H9 (cell line): ENCODE data around the gene NAA25. TPM values are rescaled to one million over a fixed set of nuclear protein-coding genes. Genes with fewer than 3 reads are reported as not detected.

Experiments used
- DNase-seq: peaks from one replicate; pipeline ENCODE4 v3.0.0-alpha.2; 2017
- H2AFZ ChIP-seq: one replicate; pipeline ENCODE4 v1.6.1; 2013; ENCODE audit warnings: mild to moderate bottlenecking, low read length, control low read depth, moderate library complexity
- H2AK5ac ChIP-seq: 2 replicates; pipeline ENCODE4 v1.6.1; 2013; ENCODE audit warnings: low read length, control low read depth, mixed read lengths; ENCODE audit not compliant: insufficient read length
- H2BK120ac ChIP-seq: one replicate; pipeline ENCODE4 v1.6.1; 2013; ENCODE audit warnings: low read depth, mild to moderate bottlenecking, low read length, control low read depth, inconsistent platforms; ENCODE audit not compliant: poor library complexity, severe bottlenecking
- H2BK12ac ChIP-seq: 2 replicates; pipeline ENCODE4 v1.6.1; 2013; ENCODE audit warnings: low read length, control low read depth, mixed read lengths, low read depth; ENCODE audit not compliant: insufficient read length
- H2BK15ac ChIP-seq: 2 replicates; pipeline ENCODE4 v1.6.1; 2013; ENCODE audit warnings: low read depth, low read length, control low read depth
- H2BK20ac ChIP-seq: one replicate; pipeline ENCODE4 v1.6.1; 2013; ENCODE audit warnings: low read depth, mild to moderate bottlenecking, low read length, control low read depth, inconsistent platforms; ENCODE audit not compliant: poor library complexity, severe bottlenecking
- H2BK5ac ChIP-seq: 2 replicates; pipeline ENCODE4 v1.6.1; 2013; ENCODE audit warnings: low read length, control low read depth, mixed read lengths; ENCODE audit not compliant: insufficient read length
- H3K14ac ChIP-seq: 2 replicates; pipeline ENCODE4 v1.6.1; 2013; ENCODE audit warnings: low read length, control low read depth; ENCODE audit not compliant: insufficient read depth
- H3K18ac ChIP-seq: 2 replicates; pipeline ENCODE4 v1.6.1; 2013; ENCODE audit warnings: low read depth, mild to moderate bottlenecking, mixed read lengths, low read length, control low read depth; ENCODE audit not compliant: insufficient read length
- H3K23ac ChIP-seq: 2 replicates; pipeline ENCODE4 v1.6.1; 2013; ENCODE audit warnings: low read length, control low read depth, mixed read lengths, low read depth; ENCODE audit not compliant: insufficient read length
- H3K23me2 ChIP-seq: 2 replicates; pipeline ENCODE4 v1.6.1; 2013; ENCODE audit warnings: low read depth, mild to moderate bottlenecking, mixed read lengths, low read length, control low read depth; ENCODE audit not compliant: insufficient read length, poor library complexity, severe bottlenecking
- H3K27ac ChIP-seq: 2 replicates; pipeline ENCODE4 v1.5.1; 2013; ENCODE audit warnings: low read length, control low read depth, mixed read lengths, low read depth; ENCODE audit not compliant: insufficient read length
- H3K27me3 ChIP-seq: 2 replicates; pipeline ENCODE4 v1.6.1; 2013; ENCODE audit warnings: low read length, control low read depth, inconsistent platforms; ENCODE audit not compliant: insufficient read depth
- H3K4ac ChIP-seq: 2 replicates; pipeline ENCODE4 v1.6.1; 2013; ENCODE audit warnings: low read depth, mild to moderate bottlenecking, control low read depth, inconsistent platforms, low read length, moderate library complexity
- H3K4me1 ChIP-seq: 2 replicates; pipeline ENCODE4 v1.6.1; 2013; ENCODE audit warnings: low read length, control low read depth, inconsistent platforms; ENCODE audit not compliant: insufficient read depth
- H3K4me2 ChIP-seq: 2 replicates; pipeline ENCODE4 v1.6.1; 2013; ENCODE audit warnings: low read length, control low read depth, mixed read lengths; ENCODE audit not compliant: insufficient read length, insufficient read depth
- H3K56ac ChIP-seq: 2 replicates; pipeline ENCODE4 v1.6.1; 2013; ENCODE audit warnings: low read depth, mild to moderate bottlenecking, mixed read lengths, low read length, control low read depth; ENCODE audit not compliant: insufficient read length
- H3K79me1 ChIP-seq: 2 replicates; pipeline ENCODE4 v1.6.1; 2013; ENCODE audit warnings: low read depth, mild to moderate bottlenecking, moderate library complexity, low read length, control low read depth, inconsistent platforms; ENCODE audit not compliant: insufficient read depth, poor library complexity, severe bottlenecking
- H3K79me2 ChIP-seq: 2 replicates; pipeline ENCODE4 v1.6.1; 2013; ENCODE audit warnings: low read length, control low read depth, inconsistent platforms; ENCODE audit not compliant: insufficient read depth
- H3K9ac ChIP-seq: 2 replicates; pipeline ENCODE4 v1.6.1; 2013; ENCODE audit warnings: low read length, control low read depth, mixed read lengths; ENCODE audit not compliant: insufficient read length; ENCODE audit errors: extremely low read depth
- H3K9me3 ChIP-seq: one replicate; pipeline ENCODE4 v1.6.1; 2013; ENCODE audit warnings: low read depth, low read length, inconsistent platforms; ENCODE audit not compliant: control insufficient read depth
- H3T11ph ChIP-seq: one replicate; pipeline ENCODE4 v1.6.1; 2013; ENCODE audit warnings: mild to moderate bottlenecking, low read length, control low read depth, inconsistent platforms
- H4K20me1 ChIP-seq: one replicate; pipeline ENCODE4 v1.6.1; 2013; ENCODE audit not compliant: control insufficient read depth, insufficient read length, insufficient read depth
- H4K5ac ChIP-seq: 2 replicates; pipeline ENCODE4 v1.6.1; 2013; ENCODE audit warnings: low read depth, mild to moderate bottlenecking, mixed read lengths, low read length, control low read depth; ENCODE audit not compliant: insufficient read length
- H4K8ac ChIP-seq: replicated peaks from 2 replicates; pipeline ENCODE4 v1.6.1; 2013; ENCODE audit warnings: low read length, control low read depth, mixed read lengths, low read depth; ENCODE audit not compliant: insufficient read length
- H4K91ac ChIP-seq: 2 replicates; pipeline ENCODE4 v1.6.1; 2013; ENCODE audit warnings: low read depth, mild to moderate bottlenecking, moderate library complexity, mixed read lengths, low read length, control low read depth; ENCODE audit not compliant: insufficient read length
- H3K27ac Mint-ChIP-seq, 3 experiments: 2 replicates in 2 of 3; 3 replicates in 1 of 3; pipeline ENCODE4 v1.8.0; 2020 to 2021; ENCODE audit warnings: mixed read lengths in 3 of 3, mild to moderate bottlenecking in 1 of 3, moderate library complexity in 1 of 3
- H3K27me3 Mint-ChIP-seq: 2 replicates; pipeline ENCODE4 v1.8.0; 2021; ENCODE audit warnings: low read depth, mild to moderate bottlenecking, moderate library complexity, mixed read lengths
- H3K36me3 Mint-ChIP-seq, 3 experiments: 2 replicates in 2 of 3; 3 replicates in 1 of 3; pipeline ENCODE4 v1.8.0; 2020 to 2021; ENCODE audit warnings: low read depth in 3 of 3, mixed read lengths in 3 of 3; ENCODE audit not compliant: insufficient read depth in 1 of 3
- H3K4me1 Mint-ChIP-seq, 2 experiments: 2 replicates each; pipeline ENCODE4 v1.8.0; 2020; ENCODE audit warnings: mixed read lengths in 2 of 2
- H3K4me3 Mint-ChIP-seq, 2 experiments: 2 replicates in 1 of 2; 3 replicates in 1 of 2; pipeline ENCODE4 v1.8.0; 2020 to 2021; ENCODE audit warnings: mild to moderate bottlenecking in 2 of 2, mixed read lengths in 2 of 2, moderate library complexity in 1 of 2
- H3K9me3 Mint-ChIP-seq, 2 experiments: 2 replicates in 1 of 2; 3 replicates in 1 of 2; pipeline ENCODE4 v1.8.0; 2020; ENCODE audit warnings: mild to moderate bottlenecking in 2 of 2, mixed read lengths in 2 of 2, moderate library complexity in 1 of 2
- WGBS: extraction: QIAGEN DNeasy Blood & Tissue Kit; methylation state at CpG from one replicate; pipeline ENCODE4 v1.1.7; 2013; ENCODE audit warnings: missing lambda C conversion rate, low lambda C conversion rate, mixed read lengths; ENCODE audit not compliant: insufficient read length; ENCODE audit errors: extremely low coverage; 5-methylcytosine and 5-hydroxymethylcytosine counted together
- total RNA-seq: library from RNA; stranded (reverse); gene quantifications from 2 replicates; pipeline ENCODE4 v1.2.1, GENCODE V29; 2021
- TF ChIP-seq, protein P1 (sequence below): fragments of 200-600 bp; sonication (generic); conservative IDR thresholded peaks from 3 replicates; pipeline ENCODE4 v1.8.0; 2021; ENCODE audit warnings: antibody characterized with exemption, mild to moderate bottlenecking

The NAA25 gene
- total RNA-seq, 1 experiment from 2014 or later: 57.1 TPM

- Histone ChIP-seq H3T11ph (no peak overlapping the region), H2AFZ (no peak overlapping the region), H3K9ac (no peak overlapping the region), H3K18ac (peak overlapping the region; percentile 6), H4K91ac (no peak overlapping the region), H3K14ac (no peak overlapping the region), H3K56ac (no peak overlapping the region), H4K8ac (no peak overlapping the region), H3K4me2 (no peak overlapping the region), H2BK5ac (no peak overlapping the region), H3K4ac (no peak overlapping the region), H3K79me2 (peaks cover 8% of the 10 kb centered on the region; the same call in 1 of the 2 replicates), H2BK20ac (no peak overlapping the region), H3K4me1 (peaks cover 2% of the 10 kb centered on the region; the same call in 1 of the 2 replicates), H3K79me1 (no peaks in the 10 kb centered on the region), H3K27me3 (no peaks in the 10 kb centered on the region), H4K5ac (no peak overlapping the region), H2BK15ac (no peak overlapping the region), H2BK12ac (no peak overlapping the region), H3K23ac (no peak overlapping the region), H3K9me3 (no peaks in the 10 kb centered on the region), H3K23me2 (peaks cover 11% of the 10 kb centered on the region), H4K20me1 (no peaks in the 10 kb centered on the region), H2BK120ac (no peak overlapping the region), H2AK5ac (no peak overlapping the region), H3K27ac (peak overlapping the region; percentile 22)
- Mint-ChIP-seq H3K9me3 (no peaks in the 10 kb centered on the region), H3K4me3 (no peak overlapping the region), H3K27me3 (no peaks in the 10 kb centered on the region), H3K27ac (peak overlapping the region; percentile 22 to 71 (median 60); a peak in 6 of 7 replicates), H3K36me3 (peaks cover 0 to 2% (median 0%) of the 10 kb centered on the region in 3 experiments; a peak in 1 of 7 replicates), H3K4me1 (peaks cover 32 to 40% of the 10 kb centered on the region in 2 experiments)
- TF ChIP-seq, protein P1, sequence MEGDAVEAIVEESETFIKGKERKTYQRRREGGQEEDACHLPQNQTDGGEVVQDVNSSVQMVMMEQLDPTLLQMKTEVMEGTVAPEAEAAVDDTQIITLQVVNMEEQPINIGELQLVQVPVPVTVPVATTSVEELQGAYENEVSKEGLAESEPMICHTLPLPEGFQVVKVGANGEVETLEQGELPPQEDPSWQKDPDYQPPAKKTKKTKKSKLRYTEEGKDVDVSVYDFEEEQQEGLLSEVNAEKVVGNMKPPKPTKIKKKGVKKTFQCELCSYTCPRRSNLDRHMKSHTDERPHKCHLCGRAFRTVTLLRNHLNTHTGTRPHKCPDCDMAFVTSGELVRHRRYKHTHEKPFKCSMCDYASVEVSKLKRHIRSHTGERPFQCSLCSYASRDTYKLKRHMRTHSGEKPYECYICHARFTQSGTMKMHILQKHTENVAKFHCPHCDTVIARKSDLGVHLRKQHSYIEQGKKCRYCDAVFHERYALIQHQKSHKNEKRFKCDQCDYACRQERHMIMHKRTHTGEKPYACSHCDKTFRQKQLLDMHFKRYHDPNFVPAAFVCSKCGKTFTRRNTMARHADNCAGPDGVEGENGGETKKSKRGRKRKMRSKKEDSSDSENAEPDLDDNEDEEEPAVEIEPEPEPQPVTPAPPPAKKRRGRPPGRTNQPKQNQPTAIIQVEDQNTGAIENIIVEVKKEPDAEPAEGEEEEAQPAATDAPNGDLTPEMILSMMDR: no peak
- WGBS: no CpG with 5 or more reads among the region's 6 CpGs
- DNase-seq: peak; percentile 65
These were observed 4.0 kb upstream of the NAA25 start for GRCh38 chr12:112112409-112113133.
